Sigmoid colon (tissue), 7 donors: ENCODE measurements around the gene NTN3. TPM values are rescaled to one million over a fixed set of nuclear protein-coding genes. Genes with fewer than 3 reads are reported as not detected.

ENCODE experiments used
- DNase-seq: peaks from one replicate; pipeline ENCODE4 v3.0.0-alpha.2; 2019
- H3K27ac ChIP-seq, 4 donors: fragments of 200-600 bp; sonication (generic); one replicate each; pipeline ENCODE4 v1.5.1; 2016 to 2019; ENCODE audit warnings: mild to moderate bottlenecking in 1 of 4
- H3K27me3 ChIP-seq, 3 donors: fragments of 200-600 bp; sonication (generic); one replicate each; pipeline ENCODE4 v1.5.1; 2019; ENCODE audit warnings: mild to moderate bottlenecking in 1 of 3
- H3K36me3 ChIP-seq, 4 donors: fragments of 200-600 bp; sonication (generic); one replicate each; pipeline ENCODE4 v1.5.1; 2016 to 2019
- H3K4me1 ChIP-seq, 4 donors: fragments of 200-600 bp; sonication (generic); one replicate each; pipeline ENCODE4 v1.5.1; 2017 to 2019
- H3K4me3 ChIP-seq, 4 donors: fragments of 200-600 bp; sonication (generic); one replicate each; pipeline ENCODE4 v1.5.1; 2017 to 2019; ENCODE audit warnings: mild to moderate bottlenecking in 2 of 4, moderate library complexity in 1 of 4
- H3K9me3 ChIP-seq, 4 donors: fragments of 200-600 bp in 3 of 4; sonication (generic) in 3 of 4; one replicate each; pipeline versions ENCODE4 v1.5.1 to v1.6.1; 2013 to 2019
- EP300 ChIP-seq, 4 donors: sonication (generic); formaldehyde crosslinking; IDR thresholded peaks; one replicate each; pipeline ENCODE4 v1.6.1; 2017; ENCODE audit warnings: antibody characterized with exemption in 4 of 4
- POLR2A ChIP-seq, 2 donors: fragments of 450-650 bp; IDR thresholded peaks; one replicate each; pipeline ENCODE4 v1.6.1; 2016; ENCODE audit warnings: antibody characterized with exemption in 2 of 2, mild to moderate bottlenecking in 2 of 2, moderate library complexity in 2 of 2
- POLR2AphosphoS5 ChIP-seq, 4 donors: sonication (generic); formaldehyde crosslinking; IDR thresholded peaks; one replicate each; pipeline ENCODE4 v1.6.1; 2017; ENCODE audit warnings: antibody characterized with exemption in 4 of 4
- WGBS, 2 donors: extraction: QIAGEN DNeasy Blood & Tissue Kit; methylation state at CpG; one replicate each; pipeline ENCODE4 v1.1.7; 2013; 5-methylcytosine and 5-hydroxymethylcytosine counted together
- intact Hi-C: fragments of 100-400 bp; cut with DNase I; formaldehyde crosslinking; loops from one replicate; pipeline ENCODE4 v1.15.1; 2023
- polyA plus RNA-seq, 3 donors: library from polyadenylated mRNA; stranded (reverse); fragments of 200-250 nt; gene quantifications; one replicate each; pipeline ENCODE4 v1.2.3, GENCODE V29; 2013
- total RNA-seq, 4 donors: library from RNA; depleted of rRNA; stranded (reverse); fragments of >200 nt; gene quantifications; one replicate each; pipeline ENCODE4 v1.1.0, GENCODE V29; 2016
- TF ChIP-seq, protein P1 (sequence below), 4 experiments: fragments of 450-650 bp in 3 of 4; fragments of 200-600 bp in 1 of 4; IDR thresholded peaks; one replicate each; pipeline ENCODE4 v1.5.1; 2016 to 2019; ENCODE audit warnings: antibody characterized with exemption in 4 of 4, mild to moderate bottlenecking in 3 of 4, moderate library complexity in 2 of 4
- donor health status: healthy with polysubstance abuse.
- donor health status: Bipolar disorder and iron deficiency.
- donor health status: healthy.

Gene NTN3
- total and polyA plus RNA-seq, 7 donors: 0.13 to 0.83 TPM; not detected in 5

DNA sequence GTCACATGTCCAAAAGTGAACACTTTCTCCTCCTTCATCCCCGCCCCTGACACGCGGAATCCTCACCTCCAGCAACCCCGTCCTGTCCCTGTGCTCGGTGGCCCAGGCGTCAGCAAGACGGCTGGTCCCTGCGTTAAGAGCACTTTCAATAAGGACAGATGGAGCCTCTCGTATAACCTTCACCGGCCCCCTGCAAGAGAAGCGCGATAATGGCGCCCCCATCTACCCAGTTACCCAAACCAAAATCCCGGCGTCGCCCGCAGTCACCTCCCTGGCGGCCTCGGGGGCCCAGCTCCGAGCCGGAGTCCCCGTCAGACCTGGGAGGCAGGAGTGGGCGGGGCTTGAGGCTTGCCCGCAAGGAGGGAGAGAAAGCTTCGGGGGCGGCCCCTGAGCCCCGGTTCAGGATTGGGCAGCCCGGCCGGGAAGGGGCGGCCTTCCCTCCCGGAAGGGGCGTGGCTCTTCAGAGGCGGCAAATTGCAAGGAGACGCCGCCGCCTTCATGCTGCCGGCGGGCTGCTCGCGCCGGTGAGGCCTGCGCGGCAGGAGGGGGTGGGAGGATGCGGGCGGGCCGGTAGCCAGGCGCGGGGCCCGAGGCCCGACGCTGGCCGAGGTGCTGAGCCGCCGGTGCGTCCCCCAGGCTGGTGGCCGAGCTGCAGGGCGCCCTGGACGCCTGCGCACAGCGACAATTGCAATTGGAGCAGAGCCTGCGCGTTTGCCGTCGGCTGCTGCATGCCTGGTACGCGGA is 11.3 kb upstream of the NTN3 start, which contains the start of gene TEDC2:
Gene TEDC2 (plus strand): TSS at position 463 of the 744 bp plus-strand sequence. CDS start 36 bp downstream, at position 499.
- peak within 1 kb of the TSS; percentile 44 to 64 (median 58) for H3K27ac ChIP-seq
- H3K27me3 ChIP-seq: no peaks in the 10 kb centered on the region
- DNase-seq: peak; percentile 98
- peak within 1 kb of the TSS; percentile 38 to 57 (median 54) for H3K4me3 ChIP-seq
- no peaks in the 10 kb centered on the region for H3K9me3 ChIP-seq
- WGBS, 2 donors: 0 to 1% methylated on average over 66 of the region's 66 CpGs
- H3K4me1 ChIP-seq: peaks cover 0 to 17% (median 16%) of the 10 kb centered on the region in 4 donors
- TF ChIP-seq, protein P1, sequence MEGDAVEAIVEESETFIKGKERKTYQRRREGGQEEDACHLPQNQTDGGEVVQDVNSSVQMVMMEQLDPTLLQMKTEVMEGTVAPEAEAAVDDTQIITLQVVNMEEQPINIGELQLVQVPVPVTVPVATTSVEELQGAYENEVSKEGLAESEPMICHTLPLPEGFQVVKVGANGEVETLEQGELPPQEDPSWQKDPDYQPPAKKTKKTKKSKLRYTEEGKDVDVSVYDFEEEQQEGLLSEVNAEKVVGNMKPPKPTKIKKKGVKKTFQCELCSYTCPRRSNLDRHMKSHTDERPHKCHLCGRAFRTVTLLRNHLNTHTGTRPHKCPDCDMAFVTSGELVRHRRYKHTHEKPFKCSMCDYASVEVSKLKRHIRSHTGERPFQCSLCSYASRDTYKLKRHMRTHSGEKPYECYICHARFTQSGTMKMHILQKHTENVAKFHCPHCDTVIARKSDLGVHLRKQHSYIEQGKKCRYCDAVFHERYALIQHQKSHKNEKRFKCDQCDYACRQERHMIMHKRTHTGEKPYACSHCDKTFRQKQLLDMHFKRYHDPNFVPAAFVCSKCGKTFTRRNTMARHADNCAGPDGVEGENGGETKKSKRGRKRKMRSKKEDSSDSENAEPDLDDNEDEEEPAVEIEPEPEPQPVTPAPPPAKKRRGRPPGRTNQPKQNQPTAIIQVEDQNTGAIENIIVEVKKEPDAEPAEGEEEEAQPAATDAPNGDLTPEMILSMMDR (IDR thresholded peaks at IDR 0.05): no peak
- TF ChIP-seq POLR2AphosphoS5 (IDR thresholded peaks at IDR 0.05): peak in 3 of 4 donors; percentile 9 to 35 (median 22)
- intact Hi-C loops: loop anchor here (5.0 kb wide), 1 partner anchor 42 kb away; no protein-coding TSS in a partner anchor
- no peaks in the 10 kb centered on the region for H3K36me3 ChIP-seq

DNA sequence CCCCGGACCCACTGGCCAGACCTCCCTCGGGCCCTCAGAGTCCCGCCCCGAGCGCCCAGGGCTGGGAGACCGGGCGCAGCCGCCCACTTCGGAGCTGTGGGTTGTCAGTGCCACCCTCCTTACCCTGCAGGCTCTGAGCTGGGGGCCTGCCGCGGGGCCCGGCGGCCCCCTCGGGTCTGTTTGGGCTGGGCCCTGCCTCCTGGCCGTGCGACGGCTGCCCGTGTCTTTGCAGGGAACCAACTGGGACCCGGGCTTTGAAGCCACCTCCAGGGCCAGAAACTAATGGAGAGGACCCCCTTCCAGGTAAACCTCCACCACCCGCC is 10.7 kb upstream of the NTN3 start:
- Histone ChIP-seq H3K4me3 (peak overlapping the region in 3 of 4 donors; percentile 51 to 57 (median 56)), H3K9me3 (no peaks in the 10 kb centered on the region), H3K36me3 (no peaks in the 10 kb centered on the region), H3K4me1 (peaks cover 0 to 17% (median 16%) of the 10 kb centered on the region in 4 donors), H3K27me3 (no peaks in the 10 kb centered on the region), H3K27ac (no peak overlapping the region)
- TF ChIP-seq POLR2AphosphoS5 (IDR thresholded peaks at IDR 0.05) (no peak), POLR2A (IDR thresholded peaks at IDR 0.05) (no peak), EP300 (IDR thresholded peaks at IDR 0.05) (no peak)
- TF ChIP-seq, protein P1 (IDR thresholded peaks at IDR 0.05): no peak
- intact Hi-C loops: no loop called here
- DNase-seq: no peak
- WGBS, 2 donors: 5 to 6% methylated on average over 20 of the region's 20 CpGs

DNA sequence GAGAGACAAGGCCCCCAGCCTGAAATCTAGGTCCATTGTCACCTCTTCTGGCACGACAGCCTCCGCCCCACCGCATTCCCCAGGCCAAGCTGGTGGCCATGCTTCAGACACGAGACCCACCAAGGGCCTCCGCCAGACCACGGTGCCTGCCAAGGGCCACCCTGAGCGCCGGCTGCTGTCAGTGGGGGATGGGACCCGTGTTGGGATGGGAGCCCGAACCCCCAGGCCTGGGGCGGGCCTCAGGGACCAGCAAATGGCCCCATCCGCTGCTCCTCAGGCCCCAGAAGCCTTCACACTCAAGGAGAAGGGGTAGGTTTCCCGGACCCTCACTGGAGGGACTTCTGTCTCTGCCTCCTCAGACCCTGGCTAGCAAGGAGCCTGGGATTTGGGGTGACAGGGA is 10.2 kb upstream of the NTN3 start:
- Histone ChIP-seq H3K9me3 (no peaks in the 10 kb centered on the region), H3K4me1 (peaks cover 0 to 17% (median 16%) of the 10 kb centered on the region in 4 donors), H3K27me3 (no peaks in the 10 kb centered on the region), H3K4me3 (no peak overlapping the region), H3K27ac (no peak overlapping the region), H3K36me3 (no peaks in the 10 kb centered on the region)
- TF ChIP-seq POLR2A (IDR thresholded peaks at IDR 0.05) (no peak), EP300 (IDR thresholded peaks at IDR 0.05) (no peak), POLR2AphosphoS5 (IDR thresholded peaks at IDR 0.05) (no peak)
- TF ChIP-seq, protein P1 (IDR thresholded peaks at IDR 0.05): no peak
- intact Hi-C loops: no loop called here
- WGBS, 2 donors: 89% methylated on average over 13 of the region's 13 CpGs
- DNase-seq: no peak

DNA sequence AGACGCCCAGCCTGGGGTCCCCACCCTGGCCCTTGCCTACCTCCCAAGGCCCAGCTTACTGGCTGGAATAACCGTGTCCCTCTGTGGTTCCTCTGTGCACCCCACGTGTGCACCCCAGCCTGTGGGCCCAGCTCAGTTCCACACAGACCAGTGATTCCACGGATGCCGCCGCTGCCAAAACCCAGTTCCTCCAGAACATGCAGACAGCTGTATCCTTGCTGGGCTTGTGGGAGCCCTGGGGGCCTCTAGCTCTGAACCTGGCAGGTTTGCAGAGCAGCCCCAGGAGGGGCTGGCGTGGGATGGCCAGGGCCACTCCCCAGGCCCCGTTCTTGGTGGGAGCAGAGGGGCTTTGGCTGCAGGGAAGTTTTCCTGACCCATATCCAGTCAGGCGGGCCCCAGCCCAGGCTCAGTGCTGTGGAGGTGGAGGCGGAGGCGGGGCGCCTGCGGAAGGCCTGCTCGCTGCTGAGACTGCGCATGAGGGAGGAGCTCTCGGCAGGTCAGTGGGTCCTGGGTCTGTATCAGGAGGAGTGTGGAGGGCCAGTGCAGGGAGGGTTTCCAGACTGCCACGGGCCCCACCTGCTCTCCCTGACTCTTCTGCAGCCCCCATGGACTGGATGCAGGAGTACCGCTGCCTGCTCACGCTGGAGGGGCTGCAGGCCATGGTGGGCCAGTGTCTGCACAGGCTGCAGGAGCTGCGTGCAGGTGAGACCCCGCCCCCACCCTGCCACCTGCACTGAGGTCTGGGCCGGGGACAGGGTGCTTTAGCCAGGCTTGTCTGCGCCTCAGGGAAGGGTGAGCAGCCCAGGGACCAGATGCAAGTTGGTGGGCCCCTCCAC is 8.8 kb upstream of the NTN3 start:
- no peak for TF ChIP-seq POLR2A (IDR thresholded peaks at IDR 0.05)
- TF ChIP-seq, protein P1 (IDR thresholded peaks at IDR 0.05): no peak
- no peak for TF ChIP-seq EP300 (IDR thresholded peaks at IDR 0.05)
- TF ChIP-seq POLR2AphosphoS5 (IDR thresholded peaks at IDR 0.05): no peak
- no peaks in the 10 kb centered on the region for H3K9me3 ChIP-seq
- no peak overlapping the region for H3K4me3 ChIP-seq
- no peak for DNase-seq
- peaks cover 0 to 5% (median 0%) of the 10 kb centered on the region in 3 donors for H3K27me3 ChIP-seq
- intact Hi-C loops: no loop called here
- no peak overlapping the region for H3K27ac ChIP-seq
- H3K36me3 ChIP-seq: no peaks in the 10 kb centered on the region
- peaks cover 0 to 19% (median 17%) of the 10 kb centered on the region in 4 donors for H3K4me1 ChIP-seq
- 93 to 97% methylated on average over 23 of the region's 23 CpGs for WGBS, 2 donors
